NCI-H748 treated with DMSO at 0.1 percent for 48 hours (cell line): Measurements from ENCODE around the gene ACVR2A.
A peak's percentile ranks its signal among the peaks of the same experiment; 100 is the strongest.

ENCODE experiments used
- DNase-seq: peaks from one replicate; lab custom pipeline; 2025; lab: John Stamatoyannopoulos, UW

ACVR2A gene

DNA sequence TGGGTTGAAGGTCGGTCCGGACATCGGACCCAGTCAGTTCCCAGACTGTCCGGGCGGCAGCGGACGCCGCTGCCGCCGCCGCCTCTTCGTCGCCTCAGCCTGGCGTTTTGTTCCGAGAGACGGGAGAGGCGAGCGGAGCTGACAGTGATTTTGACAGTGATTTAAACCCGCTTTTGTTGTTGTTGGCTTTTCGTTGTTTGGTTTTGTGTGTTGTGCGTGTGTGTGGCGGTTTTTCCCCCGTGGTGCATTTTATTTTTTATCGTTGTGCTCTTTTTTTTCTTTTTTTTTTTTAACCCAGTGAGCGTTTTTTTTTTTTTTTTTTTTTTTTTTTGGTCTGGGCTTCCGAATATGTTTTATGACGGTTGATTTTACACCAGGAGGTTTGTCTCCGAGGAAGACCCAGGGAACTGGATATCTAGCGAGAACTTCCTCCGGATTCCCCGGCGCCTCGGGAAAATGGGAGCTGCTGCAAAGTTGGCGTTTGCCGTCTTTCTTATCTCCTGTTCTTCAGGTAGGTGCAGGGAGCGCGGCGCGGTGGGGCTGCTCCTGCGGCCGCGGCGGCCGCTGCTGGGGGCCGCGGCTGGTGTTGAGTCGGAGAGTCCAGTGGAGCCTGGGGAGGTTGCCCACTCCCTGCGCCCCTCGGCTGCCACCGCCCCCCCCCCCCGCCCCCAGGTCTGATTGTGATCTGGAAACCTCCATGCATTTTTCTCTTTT is at the start of gene ACVR2A:
TSS of gene ACVR2A (plus strand) at position 333 of the 714 bp plus-strand sequence. CDS start at position 457, 124 bp downstream.
- DNase-seq = no peak

DNA sequence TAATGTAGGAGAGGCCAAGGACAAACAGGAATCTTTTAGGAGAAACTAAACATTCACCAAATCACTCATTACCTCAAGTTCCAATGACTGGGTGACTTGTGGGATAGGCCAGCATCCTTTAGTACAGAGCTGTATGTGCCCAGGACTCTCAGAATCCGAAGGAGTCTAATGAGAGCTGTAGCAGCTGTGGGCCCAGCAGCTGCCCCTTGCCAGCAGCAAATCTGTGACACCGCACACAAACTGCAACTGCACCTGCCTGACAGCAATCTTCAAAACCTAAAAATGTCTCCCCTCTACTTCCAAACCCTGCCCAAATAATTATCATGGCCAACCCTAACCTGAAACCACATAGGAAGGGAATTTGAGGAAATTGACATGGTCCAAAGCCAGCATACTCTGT is 44.5 kb upstream of the ACVR2A start:
- no peak for DNase-seq

DNA sequence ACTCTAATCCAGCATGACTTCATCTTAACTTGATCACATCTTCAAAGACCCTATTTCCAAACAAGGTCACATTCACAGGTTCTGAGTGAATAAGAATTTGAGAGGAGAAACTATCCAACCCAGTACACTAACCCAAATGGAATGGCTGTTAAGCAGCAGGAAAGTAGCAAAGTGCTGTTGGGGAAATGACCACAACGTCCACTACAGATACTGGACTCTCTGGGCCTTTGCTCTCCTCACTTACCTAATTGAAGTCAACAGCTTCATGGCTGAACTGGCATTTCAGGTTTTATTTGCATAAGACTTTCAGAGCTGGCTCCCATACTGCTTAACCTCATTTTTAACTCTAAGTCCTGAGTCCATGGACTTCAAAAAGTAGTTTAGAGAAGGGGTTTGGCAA is 38.0 kb upstream of the ACVR2A start:
- DNase-seq = no peak

DNA sequence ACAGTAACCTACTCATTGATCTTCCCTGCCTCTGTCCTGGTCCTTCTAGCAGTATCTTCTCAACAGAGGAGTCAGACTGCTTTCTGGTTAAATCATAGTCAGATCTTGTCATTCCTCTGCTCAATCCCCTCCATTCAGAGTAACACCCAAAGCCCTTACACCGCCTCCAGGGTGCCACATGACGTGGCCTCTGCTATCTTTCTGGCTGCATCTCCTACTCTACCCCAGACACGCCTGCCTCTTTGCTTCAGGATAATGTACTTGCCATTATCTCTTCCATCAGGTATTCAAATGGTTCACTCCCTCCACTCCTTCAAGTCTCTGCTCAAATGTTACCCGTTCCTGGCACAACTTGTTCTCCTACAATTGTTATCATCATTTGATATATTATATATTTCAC is 36.3 kb upstream of the ACVR2A start:
- DNase-seq = no peak

DNA sequence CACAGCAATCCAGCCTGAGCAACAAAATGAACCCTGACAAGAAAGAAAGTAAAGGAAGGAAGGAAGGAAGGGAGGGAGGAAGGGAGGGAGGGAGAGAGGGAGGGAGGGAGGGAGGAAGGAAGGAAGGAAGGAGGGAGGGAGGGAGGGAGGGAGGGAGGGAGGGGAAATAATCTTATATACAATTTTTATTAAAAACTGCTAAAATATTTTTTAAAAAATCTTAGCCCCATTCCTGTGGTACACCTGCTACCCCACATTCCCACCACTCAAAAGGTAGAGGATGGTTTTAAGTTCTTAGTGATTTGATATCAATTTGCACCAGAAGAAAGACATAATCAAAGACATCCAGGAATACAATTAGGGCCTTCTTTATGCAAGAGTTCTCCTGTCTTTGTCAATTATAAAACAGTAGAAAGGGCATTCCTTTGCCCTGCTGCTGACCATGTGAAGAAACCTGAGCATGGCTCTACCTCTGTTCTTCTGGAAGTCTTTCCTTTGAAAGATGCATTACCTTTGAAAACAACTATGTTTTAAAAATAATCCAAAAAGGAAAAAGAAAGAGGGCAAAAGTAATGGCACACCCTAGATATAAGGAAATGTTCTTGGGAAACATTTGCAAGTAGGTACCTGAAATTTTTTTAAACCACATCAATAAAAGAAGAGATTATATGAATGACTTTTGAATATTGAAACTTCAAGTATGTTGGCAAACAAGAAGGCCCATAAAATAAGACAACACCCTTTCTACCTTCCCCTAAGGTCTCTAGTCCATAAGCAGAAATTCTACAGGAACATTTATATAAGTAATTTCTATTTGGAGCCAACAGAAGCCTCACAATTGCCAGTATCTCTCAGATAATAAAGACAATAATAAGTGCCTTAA is 33.7 kb upstream of the ACVR2A start:
- no peak for DNase-seq

DNA sequence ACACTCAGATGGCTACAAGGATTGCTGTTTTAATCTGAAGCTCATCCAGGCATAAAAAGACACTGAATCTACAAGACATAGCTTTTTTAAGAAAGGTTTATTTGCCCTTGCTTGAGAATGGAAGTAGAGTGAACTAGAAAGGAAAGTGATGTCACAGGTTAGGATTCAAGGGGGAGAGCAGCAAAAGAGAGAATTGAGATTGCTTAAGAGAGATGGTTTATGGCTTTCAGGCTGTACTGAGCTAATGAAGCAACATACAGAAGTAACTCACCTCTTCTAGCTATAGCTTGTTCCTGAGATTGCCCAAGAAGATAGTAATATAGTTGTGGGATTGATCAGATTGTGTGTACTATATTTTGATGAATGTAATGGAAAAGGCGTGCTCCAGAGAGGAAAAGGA is 26.1 kb upstream of the ACVR2A start:
- no peak for DNase-seq

DNA sequence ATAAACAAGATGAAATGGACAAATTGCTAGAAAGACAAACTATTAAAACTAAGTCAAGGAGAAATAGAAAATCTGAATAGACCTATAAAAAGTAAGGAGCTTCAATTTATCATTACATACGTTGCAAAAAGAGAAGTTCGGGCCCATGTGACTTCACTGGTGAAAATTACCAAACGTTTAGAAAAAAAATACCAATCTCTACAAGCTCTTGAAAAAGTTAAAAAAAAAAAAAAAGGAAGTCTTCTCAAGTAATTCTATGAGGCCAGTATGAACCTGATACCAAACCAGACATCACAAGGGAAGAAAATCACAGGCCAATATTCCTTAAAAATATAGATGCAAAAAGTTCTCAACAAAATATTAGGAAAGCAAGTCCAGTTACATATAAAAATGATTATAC is 20.2 kb upstream of the ACVR2A start:
- no peak for DNase-seq

DNA sequence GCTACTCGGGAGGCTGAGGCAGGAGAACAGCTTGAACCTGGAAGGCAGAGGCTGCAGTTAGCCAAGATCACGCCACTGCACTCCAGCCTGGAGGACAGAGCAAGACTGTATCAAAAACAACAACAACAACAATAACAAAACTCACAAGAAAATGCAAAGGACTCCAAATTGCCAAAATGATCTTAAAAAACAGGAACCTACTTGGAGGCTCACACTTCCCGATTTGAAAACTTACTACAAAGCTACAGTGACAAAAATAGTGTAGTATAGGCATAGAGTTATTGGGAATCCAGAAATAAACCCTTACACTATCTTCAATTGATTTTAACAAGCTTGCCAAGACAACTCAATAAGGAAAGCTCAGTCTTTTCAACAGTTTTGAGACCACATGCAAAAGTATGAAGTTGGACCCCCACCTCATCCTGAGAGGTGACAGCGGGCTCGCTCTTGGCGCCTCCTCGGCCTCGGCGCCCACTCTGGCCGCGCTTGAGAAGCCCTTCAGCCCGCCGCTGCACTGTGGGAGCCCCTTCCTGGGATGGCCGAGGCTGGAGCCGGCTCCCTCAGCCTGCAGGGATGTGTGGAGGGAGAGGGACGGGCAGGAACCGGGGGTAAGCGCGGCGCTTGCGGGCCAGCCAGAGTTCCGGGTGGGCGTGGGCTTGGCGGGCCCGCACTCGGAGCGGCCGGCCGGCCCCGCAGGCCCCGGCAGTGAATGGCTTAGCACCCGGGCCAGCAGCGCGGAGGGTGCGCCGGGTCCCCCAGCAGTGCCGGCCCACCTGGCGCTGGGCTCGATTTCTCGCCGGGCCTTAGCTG is 18.3 kb upstream of the ACVR2A start:
- no peak for DNase-seq

DNA sequence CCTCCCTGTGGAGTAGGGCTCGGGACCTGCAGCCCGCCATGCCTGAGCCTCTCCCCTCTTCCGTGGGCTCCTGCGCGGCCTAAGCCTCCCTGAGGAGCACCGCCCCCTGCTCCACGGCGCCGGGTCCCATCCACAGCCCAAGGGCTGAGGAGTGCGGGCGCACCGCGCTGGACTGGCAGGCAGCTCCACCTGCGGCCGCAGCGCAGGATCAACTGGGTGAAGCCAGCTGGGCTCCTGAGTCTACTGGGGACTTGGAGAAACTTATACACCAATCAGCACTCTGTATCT is 17.8 kb upstream of the ACVR2A start:
- no peak for DNase-seq

DNA sequence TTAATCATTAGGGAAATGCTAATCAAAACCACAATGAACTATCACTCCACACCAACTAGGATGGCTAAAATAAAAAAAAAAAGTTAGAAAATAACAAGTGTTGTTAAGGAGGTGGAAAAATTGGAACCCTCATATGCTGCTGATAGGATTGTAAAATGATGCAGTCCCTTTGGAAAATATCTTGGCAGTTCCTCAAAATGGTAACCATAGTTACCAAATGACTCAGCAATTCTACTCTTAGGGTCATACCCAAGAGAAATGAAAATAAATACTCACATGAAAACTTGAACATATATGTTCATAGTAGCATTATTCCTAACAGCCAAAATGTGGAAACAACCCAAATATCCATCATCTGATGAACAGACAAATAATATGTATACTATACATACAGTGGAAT is 15.7 kb upstream of the ACVR2A start:
- DNase-seq = peak; percentile 35

DNA sequence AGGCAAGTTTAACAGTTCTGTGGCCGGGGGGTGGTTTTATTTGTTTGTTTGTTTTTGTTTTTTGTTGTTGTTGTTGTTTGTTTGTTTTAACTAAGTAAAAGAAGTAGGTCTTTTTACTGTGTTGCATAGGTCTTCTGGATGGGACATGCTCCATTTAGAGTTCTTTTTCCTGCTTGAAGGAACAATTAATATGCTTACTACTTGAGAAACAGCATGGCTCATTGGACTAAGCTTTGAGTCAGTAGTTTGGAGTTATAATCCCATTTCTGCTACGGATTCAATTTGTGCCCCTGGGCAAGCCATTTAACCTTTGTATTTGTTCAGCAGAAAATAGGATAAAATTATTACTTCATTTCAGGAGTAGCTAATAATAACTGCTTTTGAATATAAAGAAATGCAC is 8.7 kb upstream of the ACVR2A start:
- no peak for DNase-seq

DNA sequence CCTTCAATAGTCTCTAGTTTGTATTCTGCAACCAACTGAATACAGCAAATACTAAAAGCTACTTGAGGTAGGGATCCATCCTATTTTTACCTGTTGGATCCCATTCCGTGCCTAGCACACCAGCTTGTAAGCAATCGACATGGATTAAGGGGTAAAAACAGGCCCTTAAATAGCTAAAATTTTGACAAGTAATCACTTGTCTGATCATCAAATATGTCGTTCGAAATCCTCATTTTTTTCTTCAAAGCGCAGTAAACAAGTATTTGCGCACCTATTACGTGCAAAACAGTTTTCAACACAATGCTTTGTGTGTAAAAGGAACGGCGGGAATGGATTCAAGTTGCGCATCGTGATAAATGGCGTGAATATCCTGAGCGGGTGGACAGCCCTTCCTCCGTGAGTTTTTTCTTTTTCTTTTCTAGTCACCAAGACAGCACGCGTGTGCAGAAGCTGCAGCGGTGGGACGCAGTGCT is 1.4 kb upstream of the ACVR2A start:
- DNase-seq = peak; percentile 44

DNA sequence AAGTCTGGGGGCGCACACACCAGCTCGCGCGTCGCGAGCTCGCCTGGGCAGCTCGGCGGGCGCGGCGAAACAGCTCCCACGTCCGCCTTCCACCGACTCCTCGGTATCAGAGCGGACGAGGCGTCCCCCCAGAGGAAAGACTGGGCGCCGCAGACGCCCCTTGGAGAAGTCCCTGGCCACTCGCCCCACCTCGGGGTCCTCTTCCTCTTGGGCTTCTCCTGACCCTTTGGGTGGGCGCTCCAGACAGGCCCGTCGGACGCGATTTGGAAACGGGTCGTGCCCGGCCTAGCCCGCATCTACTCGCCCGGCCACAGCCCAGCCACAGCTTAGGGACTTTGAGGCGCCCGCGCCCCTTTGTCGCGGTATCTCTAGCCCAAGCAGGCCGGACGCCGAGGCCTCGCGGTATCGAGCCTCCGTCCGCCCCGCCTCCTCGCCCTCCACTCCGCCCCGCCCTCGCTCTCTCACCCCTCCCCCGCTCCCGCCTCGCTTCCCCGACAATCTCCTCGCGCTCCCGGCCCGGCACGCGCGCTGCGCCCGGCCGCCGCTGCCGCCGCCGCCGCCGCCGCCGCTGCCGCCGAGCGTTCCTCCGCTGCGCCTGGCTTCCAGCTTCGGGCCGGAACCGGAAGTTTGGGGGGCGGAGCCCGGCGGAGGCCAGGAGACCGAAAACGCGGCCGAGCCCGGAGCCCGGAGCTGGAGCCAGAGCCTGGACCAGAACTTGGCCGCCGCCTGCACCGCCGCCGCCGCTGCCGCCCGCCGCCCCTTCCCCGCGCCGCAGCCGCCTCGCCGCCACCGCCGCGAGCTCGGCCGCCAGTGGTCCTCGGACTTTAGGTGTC is 749 bp upstream of the ACVR2A start:
- peak; percentile 67 for DNase-seq

DNA sequence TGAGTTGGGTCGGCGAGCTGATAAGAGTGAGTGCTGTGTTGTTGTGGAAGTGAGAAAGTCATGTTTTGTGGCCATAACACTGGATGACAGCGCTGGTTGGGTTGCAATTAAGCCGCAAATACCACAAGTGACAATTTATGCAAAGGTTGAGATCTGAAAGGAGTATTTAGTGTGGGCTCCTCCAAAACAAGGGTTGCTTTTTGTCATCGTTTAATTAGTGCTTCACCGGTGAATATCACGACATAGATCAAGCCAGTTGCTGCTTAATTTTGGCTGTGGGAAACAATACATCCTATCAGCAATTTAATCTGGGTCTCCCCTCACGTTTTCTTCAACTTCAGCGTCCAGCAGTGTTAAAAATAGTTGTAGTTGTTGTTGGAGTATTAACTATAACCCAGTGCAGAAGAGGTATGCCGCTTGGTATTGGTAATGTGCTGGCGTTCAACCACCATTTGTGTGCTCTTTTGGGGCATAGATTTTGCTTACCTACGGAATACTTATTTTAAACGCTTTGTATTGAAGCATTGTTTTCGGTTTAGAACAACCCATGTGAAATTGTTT is 662 bp downstream of the ACVR2A start:
- peak; percentile 5 for DNase-seq

DNA sequence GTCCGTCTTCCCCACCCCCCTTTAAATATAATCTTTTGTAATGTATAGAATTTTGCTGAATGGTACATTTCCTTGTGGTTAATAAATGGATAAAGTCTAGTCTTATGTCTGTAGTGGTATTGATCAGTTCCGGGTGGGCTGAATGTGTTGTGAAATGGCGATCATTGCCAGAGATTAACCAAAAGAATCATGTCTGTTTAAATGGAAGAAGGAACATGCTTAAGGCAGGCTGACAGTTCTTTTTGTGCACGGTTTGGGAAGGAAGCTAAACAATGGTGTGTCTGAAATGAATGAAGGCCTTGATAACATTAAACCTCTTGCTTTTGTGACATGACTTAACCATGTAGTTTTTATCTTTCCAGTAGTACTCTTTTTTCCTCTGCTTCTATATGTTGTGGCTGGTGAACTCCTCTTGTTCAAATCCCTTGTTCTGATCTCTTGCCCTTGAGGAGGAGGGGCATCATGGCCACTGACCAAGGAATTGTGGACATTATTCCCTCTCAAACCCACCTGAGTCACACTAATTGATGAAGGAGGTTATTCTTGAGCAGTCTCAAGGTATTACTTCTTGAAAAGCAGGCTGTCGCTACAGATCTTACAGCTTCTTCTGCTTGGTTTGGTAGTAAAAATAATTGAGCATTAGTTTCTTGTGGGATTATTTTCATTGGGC is 1.7 kb downstream of the ACVR2A start:
- no peak for DNase-seq

DNA sequence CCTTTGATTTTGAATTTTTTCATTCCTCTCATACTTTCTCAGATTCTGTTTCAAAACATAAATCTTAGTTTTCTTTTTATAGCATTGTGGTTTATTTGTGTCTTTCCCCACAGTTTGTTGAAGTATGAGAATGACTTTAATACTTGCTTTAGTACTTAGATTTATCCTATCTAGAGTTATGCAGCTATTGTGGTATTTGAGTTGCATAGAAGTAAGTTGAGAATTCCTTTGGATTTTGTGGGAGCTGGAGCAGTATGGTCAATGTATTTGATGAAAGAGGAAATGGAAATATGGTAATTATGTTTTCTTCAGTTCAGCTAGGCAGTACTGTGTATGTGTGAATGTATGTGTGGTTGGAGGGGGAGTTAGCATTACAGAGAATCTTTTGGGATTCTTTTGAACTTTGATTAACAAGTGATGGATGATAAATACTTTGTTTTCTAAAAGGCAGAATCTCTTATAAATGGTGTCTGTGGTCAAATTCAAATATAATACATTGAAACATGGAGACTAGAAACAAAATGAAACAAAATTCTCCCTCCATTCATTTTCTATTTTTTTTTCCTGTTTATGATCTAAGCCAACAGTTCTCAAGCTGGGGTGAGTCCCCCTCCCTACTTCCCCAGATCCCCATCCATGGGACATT is 3.0 kb downstream of the ACVR2A start:
- no peak for DNase-seq

DNA sequence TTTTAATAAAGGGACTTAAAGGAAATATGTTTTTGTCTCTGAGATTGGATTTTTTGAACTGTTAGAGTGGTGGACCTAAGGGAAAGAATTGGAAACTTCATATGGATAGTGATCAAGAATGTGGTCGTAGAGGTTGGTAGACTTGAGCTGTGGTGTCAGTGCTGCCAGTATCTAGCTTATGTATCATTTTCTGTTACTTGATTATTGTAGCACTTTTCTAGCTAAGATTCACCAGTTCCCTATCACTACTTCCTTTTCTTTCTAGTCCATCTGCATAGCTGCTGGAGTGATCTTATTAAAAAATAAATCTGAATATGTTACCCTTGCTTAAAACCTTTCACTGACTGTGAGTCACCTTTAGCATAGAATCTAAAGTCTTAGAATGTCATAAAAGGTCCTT is 6.0 kb downstream of the ACVR2A start:
- no peak for DNase-seq

DNA sequence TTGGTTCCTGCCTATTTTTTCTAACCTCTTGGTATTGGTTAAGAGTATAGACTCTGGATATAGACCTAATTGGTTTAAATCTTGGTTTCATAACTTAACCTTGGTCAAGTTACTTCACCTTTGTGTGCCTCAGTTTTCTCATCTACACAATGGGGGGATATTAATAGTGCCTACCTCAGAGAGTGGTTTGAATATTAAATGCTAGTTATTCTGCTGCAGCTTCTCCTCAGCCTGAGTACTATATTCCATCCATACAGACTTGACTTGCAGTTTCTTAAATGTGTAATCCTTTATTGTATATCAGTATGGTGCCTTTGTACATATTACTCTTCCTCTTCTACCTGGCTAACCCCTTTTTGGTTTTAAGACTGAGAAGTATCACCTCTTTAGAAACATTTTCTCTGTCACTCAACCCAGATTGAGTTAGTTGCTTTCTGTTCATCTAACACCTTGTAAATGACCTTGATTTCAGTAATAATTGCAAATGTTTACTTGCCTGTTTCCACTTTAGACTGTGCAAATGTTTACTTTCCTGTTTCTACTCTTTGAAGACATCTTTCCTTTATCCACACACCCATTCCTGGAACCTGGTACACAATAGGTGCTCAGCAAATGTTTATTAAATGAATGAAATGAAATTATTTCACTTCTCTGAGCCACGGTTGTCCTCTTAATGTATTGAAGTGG is 6.6 kb downstream of the ACVR2A start:
- peak; percentile 43 for DNase-seq

DNA sequence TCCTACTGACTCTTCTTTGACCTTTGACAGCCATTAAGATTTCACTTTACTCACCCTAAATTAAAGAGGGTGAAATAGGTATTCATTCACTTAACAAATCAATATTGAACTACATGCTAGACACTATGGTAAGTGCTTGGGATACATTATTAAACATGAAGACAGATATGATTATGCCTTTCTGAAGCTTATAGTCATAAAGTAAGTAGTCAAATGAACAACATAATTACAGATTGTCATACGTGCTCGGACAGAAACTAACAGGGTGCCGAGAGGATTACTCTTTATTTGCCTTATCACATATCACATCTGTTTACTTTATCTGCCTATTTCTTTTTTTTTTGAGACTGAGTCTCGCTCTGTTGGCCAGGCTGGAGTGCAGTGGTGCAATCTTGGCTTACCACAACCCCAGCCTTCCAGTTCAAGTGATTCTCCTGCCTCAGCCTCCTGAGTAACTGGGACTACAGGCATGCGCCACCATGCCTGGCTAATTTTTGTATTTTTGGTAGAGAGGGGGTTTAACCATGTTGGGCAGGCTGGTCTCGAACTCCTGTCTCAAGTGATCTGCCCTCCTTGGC is 9.8 kb downstream of the ACVR2A start:
- DNase-seq = no peak
